SK-MEL-5 (cell line): ENCODE results near the gene MMP27. TPM values are rescaled to one million over a fixed set of nuclear protein-coding genes. Genes with fewer than 3 reads are reported as not detected.
A peak's percentile ranks its signal among the peaks of the same experiment; 100 is the strongest.
"Not testable (repeated sequence)": the region's sequence is repeated elsewhere in the genome, so short reads cannot be mapped to it uniquely, and the experiment has no call there.

Experiments
- DNase-seq: peaks from one replicate; pipeline ENCODE4 v3.0.0-alpha.2; 2016; ENCODE audit warnings: low read depth, low spot score
- in situ Hi-C: cut with HindIII; loops from 2 replicates; pipeline ENCODE4 v1.10.0; 2016; ENCODE audit warnings: low sequenced_read_pairs, high pct_unique_total_duplicates, low pct_unique_long_range_greater_than_20kb
- polyA plus RNA-seq, 2 experiments: library from polyadenylated mRNA; depleted of rRNA; stranded (reverse); fragments of >200 nt; gene quantifications; 2 replicates each; pipeline ENCODE4 v1.2.3, GENCODE V29; 2015
- total RNA-seq: library from RNA; depleted of rRNA; stranded (reverse); fragments of >200 nt; shearing (Covaris generic); gene quantifications from 2 replicates; pipeline ENCODE4 v1.2.3, GENCODE V29; 2014; rRNA removed

MMP27 gene, protein sequence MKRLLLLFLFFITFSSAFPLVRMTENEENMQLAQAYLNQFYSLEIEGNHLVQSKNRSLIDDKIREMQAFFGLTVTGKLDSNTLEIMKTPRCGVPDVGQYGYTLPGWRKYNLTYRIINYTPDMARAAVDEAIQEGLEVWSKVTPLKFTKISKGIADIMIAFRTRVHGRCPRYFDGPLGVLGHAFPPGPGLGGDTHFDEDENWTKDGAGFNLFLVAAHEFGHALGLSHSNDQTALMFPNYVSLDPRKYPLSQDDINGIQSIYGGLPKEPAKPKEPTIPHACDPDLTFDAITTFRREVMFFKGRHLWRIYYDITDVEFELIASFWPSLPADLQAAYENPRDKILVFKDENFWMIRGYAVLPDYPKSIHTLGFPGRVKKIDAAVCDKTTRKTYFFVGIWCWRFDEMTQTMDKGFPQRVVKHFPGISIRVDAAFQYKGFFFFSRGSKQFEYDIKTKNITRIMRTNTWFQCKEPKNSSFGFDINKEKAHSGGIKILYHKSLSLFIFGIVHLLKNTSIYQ
- total RNA-seq, result not detected in 2 replicates
- polyA plus RNA-seq (2015; cell fraction: cytosol; rRNA removed), result not detected in 2 replicates
- polyA plus RNA-seq (2015; cell fraction: nucleus; rRNA removed), result not detected in 2 replicates

DNA sequence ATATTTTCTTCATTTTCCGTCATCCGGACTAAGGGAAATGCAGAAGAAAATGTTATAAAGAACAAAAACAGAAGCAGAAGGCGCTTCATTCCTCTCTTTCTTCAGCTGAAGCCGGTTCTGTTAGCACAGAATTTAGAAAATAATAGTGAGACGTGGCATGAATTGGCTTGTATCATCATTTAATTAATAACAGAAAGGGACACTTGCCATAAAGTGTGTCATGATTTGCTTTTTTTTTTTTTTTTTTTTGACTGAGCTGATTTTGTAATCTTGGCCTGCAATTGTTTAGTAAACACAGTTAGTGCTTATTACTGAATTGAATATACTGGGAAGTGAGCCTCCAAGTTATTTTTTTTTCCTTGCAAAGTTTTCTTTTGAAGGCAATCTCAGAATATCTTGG is at the start of gene MMP27:
MMP27 (minus strand) TSS at position 144 of the 400 bp plus-strand sequence; CDS start at position 89, 55 bp downstream.
- no peak for DNase-seq
- in situ Hi-C loops, result no loop called here

DNA sequence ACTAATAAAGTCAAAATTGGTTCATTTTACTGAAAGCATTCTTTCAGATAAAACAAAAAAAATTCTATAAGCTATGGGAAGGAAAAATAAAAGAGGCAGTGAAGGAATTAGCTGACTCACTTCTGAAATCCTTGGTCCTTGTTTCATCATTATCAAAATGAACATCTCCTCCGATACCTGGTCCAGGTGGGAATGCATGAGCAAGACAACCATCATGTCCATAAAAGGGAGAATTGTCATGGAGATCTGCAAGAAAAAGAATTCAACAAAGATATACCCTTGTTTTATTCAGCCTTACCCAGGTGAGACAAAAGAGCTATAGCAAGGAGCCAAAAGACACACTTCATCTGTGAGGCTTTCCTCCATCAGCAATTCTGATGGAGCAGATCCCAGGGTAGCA is 47.7 kb upstream of the MMP27 start:
- DNase-seq, result no peak
- in situ Hi-C loops, result no loop called here

DNA sequence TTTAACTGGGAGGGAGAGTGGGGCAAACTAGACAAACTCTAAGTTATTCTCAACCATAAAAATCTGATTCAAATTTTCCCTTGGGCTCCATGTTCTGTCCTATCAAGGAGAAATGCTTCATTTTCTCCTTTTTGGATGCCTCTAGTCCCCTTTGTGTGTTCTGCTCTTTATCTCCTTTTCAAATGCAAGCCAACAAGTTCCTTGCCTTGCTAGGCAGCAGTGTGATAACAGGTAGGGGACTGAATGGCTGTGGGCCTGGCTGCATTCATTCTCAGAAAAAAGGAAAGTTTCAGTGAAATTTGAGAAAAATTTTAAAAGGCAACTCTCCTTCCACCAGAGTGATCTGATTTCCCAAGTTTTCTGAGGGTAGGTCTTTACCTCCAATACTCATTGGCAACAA is 46.1 kb upstream of the MMP27 start:
- in situ Hi-C loops, result no loop called here

DNA sequence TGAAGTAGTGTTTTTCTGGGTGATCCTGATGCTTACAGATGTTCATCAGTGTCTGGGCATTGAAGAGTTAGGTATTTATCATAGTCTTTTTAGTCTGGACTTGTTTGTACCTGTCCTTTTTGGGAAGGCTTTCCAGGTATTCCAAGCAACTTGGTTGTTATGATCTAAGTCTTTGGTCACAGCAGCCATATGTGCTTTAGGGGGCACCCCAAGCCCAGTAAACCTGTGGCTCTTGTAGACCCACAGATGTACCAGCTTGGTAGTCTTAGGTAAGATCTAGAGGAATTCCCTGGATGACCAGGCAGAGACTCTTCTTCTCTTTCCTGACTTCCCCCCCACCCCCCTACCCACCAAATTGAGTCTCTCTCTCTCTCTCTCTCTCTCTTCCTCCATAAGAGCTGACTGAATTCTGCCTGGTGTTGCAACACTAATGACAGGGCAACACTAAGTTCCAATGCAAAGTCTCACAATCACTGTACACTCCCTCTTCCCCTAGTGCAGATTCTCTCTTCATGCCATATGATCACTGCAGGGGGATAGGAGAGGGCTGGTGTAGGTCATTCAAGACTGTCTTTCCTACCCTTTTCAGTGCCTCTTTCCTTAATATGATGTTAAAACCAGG is 43.6 kb upstream of the MMP27 start:
- in situ Hi-C loops, result no loop called here
- DNase-seq, result no peak

More for the DNA sequence above, 46.1 kb upstream of the MMP27 start:
- no peak for DNase-seq

DNA sequence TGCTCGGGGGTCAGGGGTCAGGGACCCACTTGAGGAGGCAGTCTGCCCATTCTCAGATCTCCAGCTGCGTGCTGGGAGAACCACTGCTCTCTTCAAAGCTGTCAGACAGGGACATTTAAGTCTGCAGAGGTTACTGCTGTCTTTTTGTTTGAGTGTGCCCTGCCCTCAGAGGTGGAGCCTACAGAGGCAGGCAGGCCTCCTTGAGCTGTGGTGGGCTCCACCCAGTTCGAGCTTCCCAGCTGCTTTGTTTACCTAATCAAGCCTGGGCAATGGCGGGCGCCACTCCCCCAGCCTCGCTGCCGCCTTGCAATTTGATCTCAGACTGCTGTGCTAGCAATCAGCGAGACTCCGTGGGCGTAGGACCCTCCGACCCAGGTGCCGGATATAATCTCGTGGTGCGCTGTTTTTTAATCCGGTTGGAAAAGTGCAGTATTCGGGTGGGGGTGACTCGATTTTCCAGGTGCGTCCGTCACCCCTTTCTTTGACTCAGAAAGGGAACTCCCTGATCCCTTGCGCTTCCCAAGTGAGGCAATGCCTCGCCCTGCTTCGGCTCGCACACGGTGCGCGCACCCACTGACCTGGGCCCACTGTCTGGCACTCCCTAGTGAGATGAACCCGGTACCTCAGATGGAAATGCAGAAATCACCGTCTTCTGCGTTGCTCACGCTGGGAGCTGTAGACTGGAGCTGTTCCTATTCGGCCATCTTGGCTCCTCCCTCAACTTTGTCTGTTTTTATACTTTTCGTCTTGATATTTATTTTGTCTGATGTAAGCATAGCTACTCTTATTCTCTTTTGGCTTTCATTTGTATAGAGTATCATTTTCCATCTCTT is 41.4 kb upstream of the MMP27 start:
- in situ Hi-C loops, DNase-seq: not testable (repeated sequence)

DNA sequence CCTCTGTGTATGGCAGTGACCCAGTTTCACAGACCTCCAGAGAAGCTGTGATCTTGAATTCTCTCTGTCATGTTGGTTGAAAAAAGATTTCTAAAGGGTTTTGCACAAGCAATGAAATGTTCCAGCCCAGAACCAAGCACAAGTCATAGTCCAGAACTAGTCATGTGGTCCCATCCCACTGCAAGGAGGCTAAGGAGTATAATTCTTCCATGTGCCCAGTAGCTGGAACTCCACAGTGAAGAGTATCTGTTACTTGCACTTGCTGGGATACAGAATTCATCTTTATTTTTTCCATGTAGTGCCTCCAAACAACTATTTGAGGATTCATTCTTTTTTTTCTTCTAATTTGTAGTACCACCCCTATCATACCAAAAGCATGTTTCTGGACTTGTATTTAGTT is 29.1 kb upstream of the MMP27 start:
- in situ Hi-C loops, result no loop called here
- peak; percentile 32 for DNase-seq

DNA sequence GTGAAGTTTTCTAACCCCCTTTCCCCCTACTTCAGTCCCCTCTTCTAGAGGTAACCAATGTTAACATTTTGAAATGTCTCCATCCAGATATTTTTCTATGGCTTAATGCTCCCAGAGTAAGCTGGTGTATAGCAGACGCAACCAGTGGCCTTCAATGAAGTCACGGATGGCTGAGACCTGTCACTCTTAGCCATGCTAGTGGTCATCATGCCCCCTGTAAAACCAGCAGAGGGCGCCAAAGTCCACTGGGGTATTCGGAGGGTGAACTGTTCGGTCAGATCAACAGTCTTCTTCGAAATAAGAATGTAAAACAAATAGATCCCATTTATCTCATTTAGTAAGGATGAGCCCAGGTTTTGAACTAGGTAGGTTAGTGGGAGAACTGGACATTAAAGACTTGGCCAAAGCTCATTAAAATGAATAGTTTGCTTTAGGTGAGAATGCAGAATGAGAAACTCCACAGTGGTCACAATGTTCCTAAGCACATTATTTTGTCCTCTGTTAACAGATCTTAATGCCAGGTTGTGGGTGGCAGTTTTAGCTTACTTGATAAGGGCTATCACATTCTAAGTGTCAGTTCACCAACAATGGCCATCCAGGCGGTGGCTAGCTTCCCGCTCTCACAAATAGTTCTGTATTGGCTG is 27.8 kb upstream of the MMP27 start:
- in situ Hi-C loops, result no loop called here
- DNase-seq, result peak; percentile 79

DNA sequence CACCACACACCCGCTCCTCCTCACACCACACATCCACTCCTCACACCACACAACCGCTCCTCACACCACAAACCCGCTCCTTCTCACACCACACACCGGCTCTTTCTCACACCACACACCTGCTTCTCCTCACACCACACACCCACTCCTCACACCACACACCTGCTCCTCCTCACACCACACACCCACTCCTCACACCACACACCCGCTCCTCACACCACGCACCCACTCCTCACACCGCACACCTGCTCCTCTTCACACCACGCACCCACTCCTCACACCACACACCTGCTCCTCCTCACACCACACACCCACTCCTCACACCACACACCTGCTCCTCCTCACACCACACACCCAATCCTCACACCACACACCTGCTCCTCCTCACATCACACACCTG is 25.4 kb upstream of the MMP27 start:
- in situ Hi-C loops, DNase-seq: not testable (repeated sequence)

DNA sequence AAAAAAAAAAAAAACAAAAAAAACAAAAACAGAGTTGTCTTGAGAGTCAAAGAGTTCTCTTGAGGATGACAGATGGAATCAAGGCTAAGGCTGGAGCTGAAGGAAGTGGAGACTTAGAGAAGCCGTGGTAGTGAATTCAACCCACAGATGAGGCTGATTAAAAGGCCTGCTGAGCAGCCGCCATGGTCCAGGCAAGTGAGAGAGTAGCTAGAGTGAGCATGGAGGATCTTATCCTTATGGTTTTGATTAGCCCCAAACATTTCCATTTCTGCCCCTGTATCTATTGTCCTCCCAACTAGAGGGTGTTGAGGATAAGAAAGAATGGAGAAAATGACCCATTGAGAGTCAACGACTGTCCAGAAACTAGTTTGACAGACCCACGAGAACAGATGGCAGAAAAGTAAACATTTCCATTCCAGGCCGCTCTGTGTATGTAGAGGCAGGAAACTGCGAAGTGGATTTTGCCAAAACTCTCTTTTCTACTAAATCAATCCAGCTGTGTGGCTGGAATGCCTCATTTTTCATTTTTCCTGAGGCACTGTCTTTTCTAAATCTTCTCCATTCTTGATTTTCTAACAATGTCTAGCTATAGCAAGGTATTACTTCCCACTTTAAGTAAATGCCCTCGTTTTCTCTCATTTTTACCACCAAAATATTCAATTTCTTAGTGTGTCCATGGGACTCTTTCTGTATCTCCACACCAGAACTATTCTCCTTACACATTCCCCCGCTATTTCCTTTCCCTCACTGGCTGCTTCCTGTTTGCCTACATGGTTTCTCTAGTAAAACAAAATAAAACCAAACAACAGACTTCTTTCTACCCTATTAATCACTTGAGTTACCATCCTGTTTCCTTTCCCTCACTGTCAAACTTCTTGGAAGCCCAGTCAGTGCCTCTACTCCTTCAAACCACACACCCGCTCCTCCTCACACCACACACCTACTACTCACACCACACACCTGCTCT is 24.6 kb upstream of the MMP27 start:
- in situ Hi-C loops, result no loop called here
- no peak for DNase-seq

DNA sequence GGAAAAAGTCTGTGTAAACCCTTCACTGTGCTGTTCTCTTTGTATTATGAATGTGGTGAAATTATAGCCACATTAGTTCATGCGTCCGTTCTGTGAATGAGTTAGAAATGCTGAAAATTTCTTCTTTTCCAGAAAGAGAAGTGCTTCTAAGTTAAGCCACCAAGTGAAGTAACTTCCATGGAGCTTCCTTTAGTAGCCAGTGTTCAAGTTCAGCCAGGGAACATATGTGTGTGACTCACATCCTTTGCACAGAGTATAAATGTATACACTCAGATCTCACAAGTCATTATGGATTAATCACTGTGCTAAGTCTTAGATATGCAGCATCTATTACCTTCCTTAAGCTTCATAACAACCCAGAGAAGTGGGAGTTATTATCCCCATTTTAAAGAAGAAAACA is 22.3 kb upstream of the MMP27 start:
- in situ Hi-C loops, result no loop called here
- DNase-seq, result peak; percentile 9

DNA sequence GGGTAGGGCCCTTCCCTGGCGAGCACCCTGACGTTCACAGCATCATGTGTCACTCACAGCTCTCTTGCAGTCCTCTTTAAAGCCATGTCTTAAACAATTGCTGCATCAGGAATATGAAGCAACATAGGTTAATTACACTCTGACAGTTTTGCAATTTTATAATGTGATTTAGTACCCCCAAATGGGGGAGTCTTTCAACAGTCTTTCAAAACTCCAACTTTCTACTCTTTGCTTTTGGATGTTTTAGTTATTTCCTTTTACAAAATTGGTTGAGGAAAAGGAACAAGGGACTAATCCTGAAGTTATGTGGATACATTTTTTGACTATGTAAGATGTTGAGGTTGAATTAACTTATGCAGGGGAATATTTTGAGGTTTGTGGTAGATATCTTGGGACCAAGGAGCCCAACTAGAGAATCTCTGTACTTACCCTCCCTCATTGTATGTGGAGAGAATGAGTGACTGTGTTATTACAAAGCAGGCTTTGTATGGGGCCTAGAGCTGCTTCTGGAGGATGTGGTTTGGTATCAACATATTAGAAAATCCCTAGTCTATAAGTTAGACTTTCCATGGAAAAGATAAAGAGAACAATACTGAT is 19.4 kb upstream of the MMP27 start, which contains the start of gene MMP8:
MMP8 (minus strand) TSS at position 51 of the 597 bp plus-strand sequence. CDS start 99 bp downstream, outside the sequence.
- peak; percentile 94 for DNase-seq
- in situ Hi-C loops, result no loop called here

DNA sequence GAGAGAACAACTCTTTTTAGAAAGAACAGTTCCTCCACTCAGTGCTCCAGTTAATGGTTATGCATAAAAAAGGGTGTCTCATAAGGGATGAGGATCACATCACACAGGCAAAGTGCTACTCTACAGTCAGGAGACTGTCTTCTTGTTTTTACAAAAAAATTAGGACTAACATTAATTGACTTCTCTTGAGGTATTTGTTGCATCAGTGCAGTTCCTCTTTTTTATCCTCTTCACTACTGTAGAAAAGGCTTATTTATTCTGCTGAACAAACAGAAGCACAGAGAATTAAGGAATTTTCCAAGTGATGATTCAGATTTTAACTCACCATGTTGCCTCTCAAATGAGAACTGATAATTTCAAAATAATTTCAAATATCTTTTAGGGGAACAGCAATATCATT is 17.3 kb upstream of the MMP27 start:
- in situ Hi-C loops, result no loop called here
- DNase-seq, result no peak

DNA sequence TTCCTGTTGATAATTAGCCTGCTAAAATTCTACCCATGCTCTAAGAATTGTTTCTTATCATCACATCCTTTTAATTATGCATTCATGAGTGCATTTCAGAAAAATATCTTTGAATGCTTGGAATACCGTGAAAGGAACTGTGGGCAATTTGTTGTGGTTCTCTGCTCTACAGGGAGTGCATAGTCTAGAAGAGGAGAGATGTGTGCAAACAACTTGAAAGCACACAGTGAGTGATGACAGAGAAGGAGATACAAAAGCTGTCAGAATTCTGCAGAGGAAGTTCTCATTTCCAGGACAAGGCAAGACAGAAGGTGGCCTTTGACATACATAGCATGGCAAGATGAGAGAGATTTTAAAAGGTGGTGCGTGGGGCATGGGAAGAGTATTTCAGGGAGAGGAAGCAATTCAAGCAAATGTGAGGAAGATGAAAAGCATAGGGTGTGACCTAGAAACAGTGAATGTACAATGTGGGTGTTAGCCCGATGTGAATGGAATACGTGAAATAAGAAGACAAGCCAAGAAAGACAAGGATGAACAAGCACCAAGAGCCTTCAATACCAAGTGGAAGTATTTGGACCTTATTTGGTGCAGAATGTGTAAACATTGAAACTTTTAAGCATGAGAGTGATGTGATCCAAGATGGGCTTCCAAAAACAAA is 14.2 kb upstream of the MMP27 start:
- in situ Hi-C loops, result no loop called here
- DNase-seq, result no peak

DNA sequence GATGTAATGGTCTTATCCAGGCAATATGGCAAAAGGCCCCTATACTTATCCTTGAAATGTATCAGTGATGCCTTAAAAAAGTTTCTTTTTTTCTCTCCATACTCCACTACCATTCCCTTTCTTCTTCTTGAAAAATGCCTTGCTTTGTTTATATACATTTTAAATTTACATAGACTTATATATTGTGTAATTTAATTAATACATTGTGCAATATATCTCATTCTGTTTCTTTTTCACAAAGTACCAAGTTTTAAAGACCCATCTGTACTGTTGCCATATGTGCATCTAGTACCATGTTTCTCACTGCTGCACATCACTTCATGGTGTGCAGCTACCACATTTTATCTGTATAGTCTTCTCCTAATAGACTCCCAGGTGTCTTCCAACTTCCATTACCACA is 11.7 kb upstream of the MMP27 start:
- DNase-seq, result no peak
- in situ Hi-C loops, result no loop called here

DNA sequence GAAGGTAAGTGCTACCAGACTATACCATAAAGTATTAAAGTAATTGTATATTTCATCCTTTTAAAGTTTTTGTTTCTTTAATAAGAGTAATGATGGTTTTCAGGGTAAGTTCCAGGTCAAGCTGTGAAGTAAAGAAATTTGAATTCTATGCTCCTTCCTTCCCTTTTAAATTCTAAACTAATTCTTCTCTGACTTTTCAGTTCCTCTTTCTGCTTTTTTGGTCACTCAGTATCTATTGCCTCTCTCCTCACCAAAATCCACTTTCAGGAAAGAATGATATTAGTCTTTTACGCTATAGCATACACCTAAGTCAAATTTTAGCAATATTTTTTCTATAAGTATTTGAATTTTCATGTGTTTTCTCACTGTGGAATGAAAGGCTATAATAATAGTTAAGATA is 11.0 kb upstream of the MMP27 start:
- no peak for DNase-seq
- in situ Hi-C loops, result no loop called here
